Esophagus squamous epithelium (tissue), 4 donors: Measurements from ENCODE around the gene EFCAB12.
"Not testable (repeated sequence)": the region's sequence is repeated elsewhere in the genome, so short reads cannot be mapped to it uniquely, and the experiment has no call there.

Experiments used
- CTCF ChIP-seq, 6 experiments: fragments of 450-650 bp in 4 of 6; fragments of 200-600 bp in 2 of 6; sonication (generic) in 2 of 6; IDR thresholded peaks; one replicate each; pipeline ENCODE4 v1.5.1; 2016 to 2019; ENCODE audit warnings: antibody characterized with exemption in 6 of 6, mild to moderate bottlenecking in 4 of 6, moderate library complexity in 4 of 6
- POLR2A ChIP-seq, 4 donors: fragments of 450-650 bp; IDR thresholded peaks; one replicate each; pipeline ENCODE4 v1.6.1; 2017; ENCODE audit warnings: antibody characterized with exemption in 4 of 4, mild to moderate bottlenecking in 4 of 4, moderate library complexity in 3 of 4

- not testable (repeated sequence) for TF ChIP-seq POLR2A, CTCF (IDR thresholded peaks at IDR 0.05)
These were observed 34.5 kb downstream of the EFCAB12 start for GRCh38 chr3:129393760-129394564.
